ENCODE results near the gene CD58. TPM values are rescaled to one million over a fixed set of nuclear protein-coding genes. Genes with fewer than 3 reads are reported as not detected.
"Not testable (repeated sequence)": the region's sequence is repeated elsewhere in the genome, so short reads cannot be mapped to it uniquely, and the experiment has no call there.

CD58 gene
- total RNA-seq, 8 experiments from 2014 or later = 2.5 to 64.5 (median 12.8) TPM

DNA sequence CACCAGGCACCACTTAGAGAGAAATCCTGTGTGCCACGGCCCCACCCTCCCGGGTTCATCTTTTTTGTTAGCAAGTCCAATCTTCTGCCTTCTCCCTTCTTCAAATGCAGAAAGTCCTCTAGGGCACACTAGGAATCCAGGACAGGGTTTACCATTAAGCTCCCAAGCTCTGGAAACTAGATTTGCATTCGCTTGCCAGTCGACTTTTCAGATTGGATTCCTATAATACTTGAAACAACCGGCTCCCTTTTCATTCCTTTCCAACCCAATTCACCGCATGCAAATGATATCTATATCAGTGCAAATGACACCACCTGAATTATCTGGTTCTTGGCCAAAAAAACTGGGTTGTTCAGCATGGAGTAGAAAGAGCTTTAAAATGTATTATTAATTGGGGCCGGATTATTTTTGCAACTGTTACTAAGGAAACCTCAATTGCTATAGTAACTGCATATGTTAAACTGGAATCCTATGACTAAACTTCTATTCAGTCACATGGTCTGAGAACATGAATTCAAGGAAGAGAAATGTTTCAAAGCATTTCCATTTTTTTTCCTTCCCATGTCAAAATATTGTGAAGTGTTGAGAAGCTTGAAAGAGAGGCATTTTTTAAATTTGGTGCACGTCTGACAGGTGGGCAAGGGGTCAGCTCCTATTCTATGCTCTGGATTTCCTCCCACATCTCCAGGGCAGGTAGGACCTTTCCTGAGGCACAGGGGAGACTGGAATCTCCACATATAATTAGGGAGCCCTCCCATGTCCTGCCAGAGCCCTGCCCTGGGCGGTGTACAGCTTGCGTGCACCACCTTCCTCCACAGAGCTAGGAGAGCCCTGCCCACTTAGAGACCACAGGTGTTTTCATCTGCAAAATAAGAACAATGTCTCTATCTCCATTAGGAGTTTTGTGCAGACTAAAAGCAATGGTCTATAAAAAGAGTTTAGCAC lies 20.5 kb upstream of the CD58 start:
- in situ Hi-C loops (cut with MboI; ENCODE audit: low pct_unique_long_range_greater_than_20kb in 2 of 9, low sequenced_read_pairs in 9 of 9, unreplicated experiment in 9 of 9) = loop anchor here in 4 of 9 experiments (25.0 kb wide), 3 partner anchors 121 to 471 kb away; partner anchors contain the start of gene TTF2 (in 2 of the 4)
- Histone ChIP-seq H3K4me1 (replicated peaks in 1 of 2) (peaks cover 17 to 24% of the 10 kb centered on the region in 2 donors), H3K27ac (peak overlapping the region; percentile 51 to 72)
- ATAC-seq (replicated peaks in 6 of 8) = peak; percentile 72 to 86 (median 78)
- WGBS, 10 experiments = no CpG with 5 or more reads among the region's 10 CpGs
- H3K4me3 ChIP-seq = not testable (repeated sequence)

DNA sequence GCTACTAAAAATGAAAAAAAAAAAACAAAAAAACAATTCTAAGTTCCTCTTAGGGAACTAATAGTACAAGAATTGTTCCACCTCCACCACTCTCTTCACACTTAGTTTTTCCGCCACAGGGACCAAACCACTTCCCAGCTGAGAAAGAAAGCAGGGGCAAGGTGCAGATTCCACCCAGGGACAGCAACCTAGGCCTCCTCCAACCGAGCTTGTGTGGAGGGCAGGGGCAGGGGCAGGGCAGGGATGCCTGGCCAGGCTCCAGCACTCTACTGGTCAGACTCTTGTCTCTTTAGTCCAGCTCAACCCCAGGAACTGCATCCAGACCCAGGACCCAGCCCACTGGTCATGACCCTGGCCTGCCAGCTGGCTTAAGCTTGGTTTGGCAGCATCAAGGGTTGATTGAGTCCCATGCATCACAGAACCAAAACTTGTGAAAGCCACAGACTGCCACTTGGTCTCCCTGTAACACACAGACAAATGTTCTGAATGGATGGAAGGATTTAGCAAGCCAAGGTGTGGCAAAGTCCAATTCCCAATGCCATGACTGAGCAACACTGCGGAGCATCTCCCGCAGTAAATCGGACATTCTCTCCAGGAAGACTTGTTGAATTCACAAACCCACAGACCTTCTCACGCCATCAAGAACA lies 19.7 kb upstream of the CD58 start:
- not testable (repeated sequence) for H3K4me3 ChIP-seq
- Histone ChIP-seq H3K27ac (peak overlapping the region; percentile 51 to 72), H3K4me1 (replicated peaks in 1 of 2) (peaks cover 14 to 18% of the 10 kb centered on the region in 2 donors)
- no CpG with 5 or more reads among the region's 6 CpGs for WGBS, 10 experiments
- peak in 3 of 8 experiments; percentile 2 to 6 (median 3) for ATAC-seq (replicated peaks in 6 of 8)
- in situ Hi-C loops (cut with MboI; ENCODE audit: low pct_unique_long_range_greater_than_20kb in 2 of 9, low sequenced_read_pairs in 9 of 9, unreplicated experiment in 9 of 9) = loop anchor here in 4 of 9 experiments (25.0 kb wide), 3 partner anchors 122 to 472 kb away; partner anchors contain the start of gene TTF2 (in 2 of the 4)

DNA sequence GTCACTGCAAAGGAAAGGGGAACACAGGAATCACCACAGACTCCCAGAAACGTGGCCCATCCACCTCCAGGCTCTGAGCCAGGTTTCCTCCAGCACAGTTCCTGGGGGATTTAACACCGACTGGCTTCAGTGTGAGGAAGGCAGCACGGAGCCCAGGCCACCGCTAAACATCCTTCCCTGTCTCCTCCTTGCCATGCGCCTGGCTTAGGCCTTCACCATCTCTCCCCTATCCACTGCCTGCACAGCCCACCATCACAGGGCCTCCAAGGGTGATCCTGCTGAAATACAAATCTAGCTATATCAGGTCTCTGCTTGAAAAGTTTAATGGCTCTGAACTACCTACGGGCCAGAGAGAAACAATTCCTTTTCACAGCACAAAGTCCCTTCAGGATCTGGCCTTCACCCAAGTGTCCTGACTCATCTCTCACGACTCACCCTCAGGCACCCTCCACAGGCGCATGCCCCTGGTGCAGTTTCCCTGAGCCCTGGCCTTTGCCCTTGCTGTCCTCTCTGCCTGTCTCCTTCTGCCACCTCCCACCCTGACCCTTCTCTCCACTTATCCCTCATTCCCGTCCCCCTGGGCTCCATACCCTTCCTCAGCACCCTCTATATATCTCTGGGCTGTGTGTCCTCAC lies 18.4 kb upstream of the CD58 start:
- not testable (repeated sequence) for H3K4me3 ChIP-seq, H3K27ac ChIP-seq
- H3K4me1 ChIP-seq (replicated peaks in 1 of 2) = peaks cover 14 to 17% of the 10 kb centered on the region in 2 donors
- WGBS, 10 experiments = 0 to 100% (median 68%) methylated on average over 1 to 3 of the region's 9 CpGs; no CpG with 5 or more reads in 3 of the 10 experiments
- in situ Hi-C loops (cut with MboI; ENCODE audit: low pct_unique_long_range_greater_than_20kb in 2 of 9, low sequenced_read_pairs in 9 of 9, unreplicated experiment in 9 of 9) = loop anchor here in 4 of 9 experiments (25.0 kb wide), 3 partner anchors 123 to 473 kb away; partner anchors contain the start of gene TTF2 (in 2 of the 4)
- ATAC-seq (replicated peaks in 6 of 8) = peak in 6 of 8 experiments; percentile 3 to 54 (median 26)

DNA sequence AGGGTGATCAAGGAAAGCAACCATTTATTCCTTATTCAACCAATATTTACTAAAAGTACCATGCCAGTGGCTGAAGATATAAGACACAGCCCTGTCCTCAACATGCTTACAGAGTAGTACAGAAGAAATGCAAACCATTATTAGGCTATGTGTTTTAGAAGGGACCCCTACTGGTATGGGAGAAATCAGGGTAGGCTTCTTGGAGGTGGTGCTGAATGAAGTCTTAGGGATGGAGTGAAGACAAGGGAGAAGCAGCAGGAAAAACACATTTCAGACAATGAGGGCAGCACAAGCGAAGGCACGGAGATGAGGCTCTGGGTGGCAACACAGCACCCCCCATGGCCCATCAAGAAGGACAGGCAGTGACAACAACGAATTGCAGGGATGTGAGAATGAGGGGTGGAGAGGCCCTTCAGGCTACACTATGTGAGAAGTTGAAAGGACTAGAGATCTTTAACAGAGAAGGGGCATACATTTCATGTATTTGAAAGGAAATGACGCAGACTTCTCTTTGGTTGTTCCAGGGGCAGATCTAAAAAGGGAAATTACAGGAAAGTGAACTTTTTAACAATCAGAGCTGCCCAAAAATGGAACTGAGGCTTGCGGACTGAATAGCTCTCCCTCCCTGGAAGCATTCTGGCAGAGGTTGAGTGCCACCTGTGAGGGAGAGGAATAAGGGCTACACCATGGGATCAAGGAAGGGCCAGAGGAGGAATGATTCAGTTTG lies 16.8 kb upstream of the CD58 start:
- H3K4me3 ChIP-seq = no peak overlapping the region
- ATAC-seq (replicated peaks in 6 of 8) = no peak
- peaks cover 13 to 17% of the 10 kb centered on the region in 2 donors for H3K4me1 ChIP-seq (replicated peaks in 1 of 2)
- H3K27ac ChIP-seq = no peak overlapping the region
- in situ Hi-C loops (cut with MboI; ENCODE audit: low pct_unique_long_range_greater_than_20kb in 2 of 9, low sequenced_read_pairs in 9 of 9, unreplicated experiment in 9 of 9) = loop anchor here in 4 of 9 experiments (25.0 kb wide), 3 partner anchors 125 to 475 kb away; partner anchors contain the start of gene TTF2 (in 2 of the 4)
- WGBS, 10 experiments = 74 to 100% (median 85%) methylated on average over 2 to 5 of the region's 5 CpGs

DNA sequence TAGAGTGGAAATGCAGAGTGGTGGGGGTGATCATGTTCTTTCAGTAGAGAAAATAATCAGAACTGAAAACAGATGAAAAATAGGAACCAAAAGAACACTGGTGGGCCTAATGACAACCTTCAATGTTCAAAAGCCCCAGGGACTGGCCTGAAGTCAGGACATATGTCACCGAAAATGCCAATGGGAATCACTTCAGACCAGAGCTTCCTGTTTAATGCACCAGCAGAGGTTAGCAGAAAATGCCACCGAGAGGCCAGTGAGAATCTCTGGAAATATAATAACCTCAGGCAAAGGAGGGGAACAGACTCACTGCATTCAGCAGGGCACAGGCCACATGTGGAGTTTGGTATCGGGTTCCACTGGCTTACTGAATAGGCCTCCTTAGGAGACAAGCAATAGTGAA lies 15.9 kb upstream of the CD58 start:
- in situ Hi-C loops (cut with MboI; ENCODE audit: low pct_unique_long_range_greater_than_20kb in 2 of 9, low sequenced_read_pairs in 9 of 9, unreplicated experiment in 9 of 9) = loop anchor here in 4 of 9 experiments (25.0 kb wide), 3 partner anchors 126 to 476 kb away; partner anchors contain the start of gene TTF2 (in 2 of the 4)
- Histone ChIP-seq H3K4me1 (replicated peaks in 1 of 2) (peaks cover 4 to 10% of the 10 kb centered on the region in 2 donors), H3K4me3 (no peak overlapping the region), H3K27ac (no peak overlapping the region)
- peak in 3 of 8 experiments; percentile 5 to 69 (median 25) for ATAC-seq (replicated peaks in 6 of 8)
- 0 to 75% (median 59%) methylated on average over 1 to 3 of the region's 3 CpGs; no CpG with 5 or more reads in 2 of the 10 experiments for WGBS, 10 experiments

DNA sequence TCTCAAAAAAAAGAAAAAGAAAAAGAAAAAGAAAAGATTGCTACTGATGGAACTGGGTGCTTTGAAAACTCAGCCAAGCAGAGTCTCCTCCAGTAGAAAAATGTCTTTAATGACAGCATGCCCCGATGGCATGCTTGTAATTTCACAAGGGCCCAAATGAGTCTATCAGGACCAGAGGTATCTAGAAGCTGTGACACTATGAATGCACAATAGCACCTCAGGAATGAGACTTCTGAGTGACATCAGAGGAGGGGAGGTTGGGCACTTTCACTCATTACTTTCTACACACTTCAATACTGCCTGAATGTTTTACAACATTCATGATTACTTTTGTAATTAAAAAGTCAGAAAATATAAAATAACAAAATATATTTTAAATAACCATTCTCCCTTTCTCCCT lies 15.1 kb upstream of the CD58 start:
- Histone ChIP-seq H3K4me1 (replicated peaks in 1 of 2) (peaks cover 3 to 9% of the 10 kb centered on the region in 2 donors), H3K27ac (no peak overlapping the region), H3K4me3 (no peak overlapping the region)
- no peak for ATAC-seq (replicated peaks in 6 of 8)
- in situ Hi-C loops (cut with MboI; ENCODE audit: low pct_unique_long_range_greater_than_20kb in 2 of 9, low sequenced_read_pairs in 9 of 9, unreplicated experiment in 9 of 9) = loop anchor here in 4 of 9 experiments (25.0 kb wide), 3 partner anchors 126 to 476 kb away; partner anchors contain the start of gene TTF2 (in 2 of the 4)
- 0 to 100% (median 100%) methylated on average over 1 of the region's 1 CpG; no CpG with 5 or more reads in 4 of the 10 experiments for WGBS, 10 experiments

DNA sequence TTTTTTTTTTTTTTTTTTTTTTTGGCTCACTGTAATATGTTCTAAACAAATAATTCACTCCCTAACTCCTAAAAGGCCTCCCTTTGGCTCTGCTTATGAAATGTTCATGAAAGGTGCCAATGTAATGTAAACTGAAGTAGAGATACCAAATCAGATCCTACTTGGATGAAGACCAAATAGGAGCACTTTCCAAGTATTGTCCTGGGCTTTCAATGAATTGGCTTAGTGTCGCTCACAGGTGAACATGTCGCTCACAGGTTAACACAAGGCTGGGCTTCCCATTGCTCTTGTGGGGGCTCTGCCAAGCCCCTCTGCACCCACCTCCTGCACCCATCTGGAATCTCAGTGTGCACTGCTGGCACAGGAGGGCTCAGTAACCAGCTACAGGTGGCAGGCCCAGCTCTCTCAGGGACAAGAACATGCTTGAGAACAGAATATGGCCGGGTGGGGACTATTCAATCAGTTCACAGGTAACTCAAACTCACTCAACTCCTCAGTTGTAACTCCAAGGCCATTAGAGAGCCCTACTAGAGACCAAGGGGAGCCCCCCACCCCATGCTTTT lies 10.6 kb upstream of the CD58 start:
- 83 to 100% (median 93%) methylated on average over 1 to 3 of the region's 3 CpGs; no CpG with 5 or more reads in 3 of the 10 experiments for WGBS, 10 experiments
- peaks cover 0 to 13% of the 10 kb centered on the region in 2 donors for H3K4me1 ChIP-seq (replicated peaks in 1 of 2)
- in situ Hi-C loops (cut with MboI; ENCODE audit: low pct_unique_long_range_greater_than_20kb in 2 of 9, low sequenced_read_pairs in 9 of 9, unreplicated experiment in 9 of 9) = loop anchor here in 4 of 9 experiments (25.0 kb wide), 3 partner anchors 131 to 481 kb away; partner anchors contain the start of gene TTF2 (in 2 of the 4)

DNA sequence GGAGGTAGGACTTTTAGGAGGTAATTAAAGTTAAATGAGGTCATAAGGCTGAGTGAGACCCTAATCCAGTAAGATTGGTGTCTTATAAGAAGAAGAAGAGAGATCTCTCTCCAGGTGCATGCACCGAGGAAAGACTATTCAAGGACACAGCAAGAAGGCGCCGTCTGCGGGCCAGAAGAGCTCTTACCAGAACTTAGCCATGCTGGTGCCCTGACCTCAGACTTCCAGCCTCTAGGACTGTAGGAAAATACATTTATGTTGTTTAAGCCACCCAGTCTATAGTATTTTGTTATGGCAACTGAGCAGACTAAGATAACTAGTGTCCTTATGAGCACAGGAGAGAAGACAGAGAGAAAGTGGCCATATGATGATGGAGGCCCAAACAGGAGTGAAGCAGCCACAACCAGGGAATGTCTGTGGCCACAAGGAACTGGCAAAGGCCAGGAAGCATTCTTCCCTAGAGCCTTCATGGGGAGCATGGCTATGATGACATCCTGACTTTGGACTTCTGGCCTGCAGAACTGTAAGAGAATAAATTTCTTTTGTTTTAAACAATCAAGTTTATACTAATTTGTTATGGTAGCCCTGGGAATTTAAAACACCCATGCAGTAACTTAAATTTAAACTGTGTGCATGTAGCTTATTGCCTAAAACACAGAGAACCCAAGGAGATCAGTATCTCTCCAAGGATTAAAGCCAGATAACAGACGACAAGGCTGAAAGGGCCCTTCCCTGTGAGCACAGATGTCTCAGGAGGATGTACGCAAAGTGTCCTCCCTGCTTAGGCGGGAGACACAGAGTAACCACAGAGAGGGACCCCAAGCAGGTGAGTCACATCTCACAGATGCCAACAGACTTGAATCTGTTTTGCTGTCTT lies 9.9 kb upstream of the CD58 start:
- in situ Hi-C loops (cut with MboI; ENCODE audit: low pct_unique_long_range_greater_than_20kb in 2 of 9, low sequenced_read_pairs in 9 of 9, unreplicated experiment in 9 of 9) = loop anchor here in 4 of 9 experiments (25.0 kb wide), 3 partner anchors 132 to 482 kb away; partner anchors contain the start of gene TTF2 (in 2 of the 4)
- ATAC-seq (replicated peaks in 6 of 8) = no peak

More for the DNA sequence above, 10.6 kb upstream of the CD58 start:
- Histone ChIP-seq H3K27ac (no peak overlapping the region), H3K4me3 (no peak overlapping the region)
- no peak for ATAC-seq (replicated peaks in 6 of 8)

DNA sequence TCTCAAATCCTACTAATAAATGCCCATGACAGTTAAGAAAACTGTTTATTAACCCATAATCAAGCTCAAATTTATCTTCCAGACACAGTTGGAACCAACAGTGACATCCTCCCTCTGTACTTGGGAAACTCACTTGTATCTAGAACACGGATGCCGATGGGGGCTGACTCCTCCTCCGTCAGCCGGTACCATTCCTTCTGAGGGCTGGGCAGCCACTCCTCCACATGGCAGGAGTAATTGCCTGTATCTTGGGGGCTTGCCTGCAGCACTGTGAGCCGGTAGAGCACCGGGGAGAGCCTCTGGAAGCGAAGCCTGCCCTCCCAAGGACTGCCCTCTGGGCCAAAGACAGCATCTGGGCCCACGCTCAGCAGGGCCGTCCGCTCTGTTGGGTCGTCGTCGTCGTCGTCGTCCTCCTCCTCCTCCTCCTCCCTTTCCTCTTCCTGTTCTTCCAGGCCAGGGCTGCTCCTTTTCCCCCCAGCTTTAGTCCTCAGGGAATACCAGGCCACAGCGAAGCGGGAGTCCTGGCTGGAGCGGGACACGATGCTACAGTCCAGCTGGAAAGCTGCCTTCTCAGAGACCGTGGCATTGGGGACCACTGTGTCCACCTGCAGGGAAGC lies 8.5 kb upstream of the CD58 start:
- H3K4me1 ChIP-seq (replicated peaks in 1 of 2) = peaks cover 12 to 20% of the 10 kb centered on the region in 2 donors
- no peak for ATAC-seq (replicated peaks in 6 of 8)
- WGBS, 10 experiments = 39 to 100% (median 79%) methylated on average over 2 to 14 of the region's 21 CpGs; no CpG with 5 or more reads in 2 of the 10 experiments
- no peak overlapping the region for H3K4me3 ChIP-seq
- H3K27ac ChIP-seq = no peak overlapping the region
- in situ Hi-C loops (cut with MboI; ENCODE audit: low pct_unique_long_range_greater_than_20kb in 2 of 9, low sequenced_read_pairs in 9 of 9, unreplicated experiment in 9 of 9) = loop anchor here in 4 of 9 experiments (10.0 to 25.0 kb wide), 4 partner anchors 133 to 483 kb away; partner anchors contain the start of gene TTF2 (in 2 of the 4)

More for the DNA sequence above, 9.9 kb upstream of the CD58 start:
- 75 to 100% (median 94%) methylated on average over 1 to 7 of the region's 7 CpGs for WGBS, 10 experiments
- Histone ChIP-seq H3K4me3 (no peak overlapping the region), H3K27ac (no peak overlapping the region), H3K4me1 (replicated peaks in 1 of 2) (peaks cover 2 to 13% of the 10 kb centered on the region in 2 donors)

DNA sequence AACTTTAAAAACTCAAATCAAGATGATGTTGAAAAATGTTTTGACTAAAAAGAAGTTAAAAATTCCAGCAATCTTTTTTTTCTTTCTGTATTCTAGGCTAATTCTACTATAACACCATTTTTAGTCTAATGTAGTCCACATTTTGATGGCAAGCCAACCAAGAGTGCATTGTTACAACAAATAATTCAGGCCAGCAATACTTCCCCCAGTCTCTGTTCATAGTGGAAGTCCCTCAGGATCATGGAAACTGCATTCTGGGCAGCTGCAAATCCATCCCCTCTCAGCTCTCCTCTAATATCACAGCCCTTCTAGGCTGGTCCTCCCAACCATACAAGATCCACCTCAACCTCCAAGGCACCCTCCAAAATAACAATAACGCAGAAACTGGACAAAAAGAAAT lies 7.8 kb upstream of the CD58 start:
- in situ Hi-C loops (cut with MboI; ENCODE audit: low pct_unique_long_range_greater_than_20kb in 2 of 9, low sequenced_read_pairs in 9 of 9, unreplicated experiment in 9 of 9) = loop anchor here in 4 of 9 experiments (10.0 to 25.0 kb wide), 4 partner anchors 134 to 484 kb away; partner anchors contain the start of gene TTF2 (in 2 of the 4)
- H3K4me1 ChIP-seq (replicated peaks in 1 of 2) = peaks cover 12 to 21% of the 10 kb centered on the region in 2 donors
- WGBS, 10 experiments = 93 to 100% (median 100%) methylated on average over 1 of the region's 1 CpG; no CpG with 5 or more reads in 4 of the 10 experiments
- no peak overlapping the region for H3K27ac ChIP-seq
- no peak for ATAC-seq (replicated peaks in 6 of 8)
- no peak overlapping the region for H3K4me3 ChIP-seq

All from motor neuron (in vitro differentiated cells).